ENCODE results near the gene ECSCR.

Gene ECSCR

DNA sequence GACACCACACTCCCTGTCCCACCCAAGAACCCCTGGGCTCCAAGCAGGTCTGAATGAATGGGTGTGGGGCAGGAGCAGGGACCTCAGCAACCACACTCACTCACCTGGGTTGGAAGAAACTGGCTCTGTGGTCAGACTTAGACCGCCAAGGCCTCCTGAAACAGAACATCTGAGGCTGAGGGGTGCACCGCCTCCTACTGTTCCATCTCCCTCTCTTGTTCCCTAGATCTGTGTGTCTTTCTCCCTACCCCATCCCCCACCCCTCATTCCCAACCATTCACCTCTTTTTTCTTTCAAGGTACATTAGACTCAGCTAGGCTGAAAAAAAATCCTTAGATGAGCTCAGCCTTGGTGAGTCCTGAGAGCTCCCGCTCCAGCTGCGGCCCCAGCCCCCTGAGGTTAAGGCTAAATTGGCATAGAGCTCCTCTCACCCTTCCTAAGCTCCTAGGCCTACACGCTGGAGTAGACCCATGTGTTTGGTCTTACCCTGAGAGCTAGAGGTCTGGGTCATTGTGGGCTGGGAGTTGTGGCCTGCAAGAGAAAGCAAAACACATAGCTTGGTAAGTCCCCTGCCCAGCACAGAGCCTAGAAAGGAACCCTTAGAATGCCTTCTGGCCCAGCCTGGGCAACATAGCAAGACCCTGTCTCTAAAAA lies 4.8 kb downstream of the ECSCR start:
- no peak overlapping the region for H3K4me3 ChIP-seq (ENCODE audit: low read depth, low read length)
- TF ChIP-seq, protein P1, sequence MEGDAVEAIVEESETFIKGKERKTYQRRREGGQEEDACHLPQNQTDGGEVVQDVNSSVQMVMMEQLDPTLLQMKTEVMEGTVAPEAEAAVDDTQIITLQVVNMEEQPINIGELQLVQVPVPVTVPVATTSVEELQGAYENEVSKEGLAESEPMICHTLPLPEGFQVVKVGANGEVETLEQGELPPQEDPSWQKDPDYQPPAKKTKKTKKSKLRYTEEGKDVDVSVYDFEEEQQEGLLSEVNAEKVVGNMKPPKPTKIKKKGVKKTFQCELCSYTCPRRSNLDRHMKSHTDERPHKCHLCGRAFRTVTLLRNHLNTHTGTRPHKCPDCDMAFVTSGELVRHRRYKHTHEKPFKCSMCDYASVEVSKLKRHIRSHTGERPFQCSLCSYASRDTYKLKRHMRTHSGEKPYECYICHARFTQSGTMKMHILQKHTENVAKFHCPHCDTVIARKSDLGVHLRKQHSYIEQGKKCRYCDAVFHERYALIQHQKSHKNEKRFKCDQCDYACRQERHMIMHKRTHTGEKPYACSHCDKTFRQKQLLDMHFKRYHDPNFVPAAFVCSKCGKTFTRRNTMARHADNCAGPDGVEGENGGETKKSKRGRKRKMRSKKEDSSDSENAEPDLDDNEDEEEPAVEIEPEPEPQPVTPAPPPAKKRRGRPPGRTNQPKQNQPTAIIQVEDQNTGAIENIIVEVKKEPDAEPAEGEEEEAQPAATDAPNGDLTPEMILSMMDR (IDR thresholded peaks at IDR 0.05; ENCODE audit: control insufficient read depth, extremely low read depth, insufficient read depth): no peak
- no peak for DNase-seq (ENCODE audit: low read depth)

DNA sequence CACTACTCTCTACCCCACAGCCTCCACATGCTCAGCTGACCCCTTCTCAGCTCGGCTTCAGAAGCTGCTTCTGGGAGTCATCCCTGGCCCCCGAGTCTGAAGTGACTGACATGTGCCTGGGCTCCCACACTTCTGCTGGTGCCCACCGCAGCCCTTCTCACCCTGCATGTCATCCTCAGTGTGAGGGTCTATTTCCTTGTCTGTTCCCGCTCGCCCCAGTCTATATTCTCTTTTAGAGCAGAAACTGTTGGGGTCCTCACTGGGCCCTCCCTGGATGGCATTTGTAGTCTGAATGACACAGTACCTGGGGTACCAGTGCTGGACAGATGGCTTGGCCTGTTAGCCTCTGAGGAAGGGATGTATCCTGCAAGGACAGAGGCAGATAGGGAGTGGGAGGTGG lies 5.3 kb downstream of the ECSCR start:
- no peak overlapping the region for H3K4me3 ChIP-seq (ENCODE audit: low read depth, low read length)
- no peak for DNase-seq (ENCODE audit: low read depth)
- TF ChIP-seq, protein P1 (IDR thresholded peaks at IDR 0.05; ENCODE audit: control insufficient read depth, extremely low read depth, insufficient read depth): no peak

DNA sequence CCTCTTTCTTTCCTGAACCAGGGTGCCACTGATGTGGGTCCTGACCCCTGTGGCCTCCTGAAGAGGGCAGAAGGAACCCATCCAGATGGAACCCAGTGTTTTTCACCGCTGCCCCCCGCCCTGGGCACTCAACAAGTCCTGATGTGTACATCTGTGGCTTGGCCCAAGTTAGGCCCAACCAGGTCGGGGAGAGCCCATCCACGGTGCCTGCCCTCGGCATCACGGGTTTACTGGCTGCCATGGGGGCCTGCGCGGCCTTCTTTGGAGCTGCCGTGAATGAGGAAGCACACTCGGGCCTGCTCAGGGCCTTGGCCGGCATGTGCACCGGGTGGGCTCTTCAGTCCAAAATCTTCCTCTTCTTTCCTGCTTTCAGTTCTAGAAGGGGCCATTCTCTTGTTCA lies 5.8 kb downstream of the ECSCR start:
- H3K4me3 ChIP-seq (ENCODE audit: low read depth, low read length): no peak overlapping the region
- TF ChIP-seq, protein P1 (IDR thresholded peaks at IDR 0.05; ENCODE audit: control insufficient read depth, extremely low read depth, insufficient read depth): no peak
- no peak for DNase-seq (ENCODE audit: low read depth)

DNA sequence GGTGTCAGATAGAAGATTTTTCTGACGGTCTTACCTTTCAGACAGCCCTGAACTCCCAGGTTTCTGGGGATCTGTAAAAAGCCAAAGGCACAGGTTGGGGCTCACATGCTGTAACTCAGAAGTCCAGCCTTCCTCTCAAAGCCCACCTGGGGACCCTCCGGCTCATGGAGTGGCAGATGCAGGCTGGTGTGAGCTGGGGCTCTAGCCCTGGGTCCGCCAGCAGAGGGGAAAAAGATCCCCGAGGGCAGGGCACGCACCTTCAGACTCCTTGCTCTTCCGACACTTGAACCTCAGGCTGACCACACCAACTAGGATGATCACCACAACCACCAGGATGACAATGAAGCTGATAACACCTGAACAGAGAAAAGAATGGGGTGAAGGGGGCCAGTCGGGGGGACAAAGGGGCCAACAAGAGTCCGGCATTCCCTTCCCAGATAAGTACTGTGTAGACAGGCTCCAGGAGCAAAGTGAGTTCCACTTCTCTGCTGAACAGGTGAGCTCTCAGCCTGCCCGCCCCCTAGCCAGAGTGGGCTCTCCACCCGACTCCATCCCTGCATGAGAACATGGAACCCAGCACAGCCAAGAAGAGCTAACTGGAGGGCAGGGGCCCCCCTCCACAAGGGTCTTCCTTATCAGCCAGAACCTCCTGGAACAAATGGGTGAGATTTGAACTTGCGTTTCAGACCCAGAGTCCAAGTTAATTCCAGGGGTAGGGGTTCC lies 7.8 kb downstream of the ECSCR start:
- no peak overlapping the region for H3K4me3 ChIP-seq (ENCODE audit: low read depth, low read length)
- DNase-seq (ENCODE audit: low read depth): no peak
- TF ChIP-seq, protein P1 (IDR thresholded peaks at IDR 0.05; ENCODE audit: control insufficient read depth, extremely low read depth, insufficient read depth): no peak

DNA sequence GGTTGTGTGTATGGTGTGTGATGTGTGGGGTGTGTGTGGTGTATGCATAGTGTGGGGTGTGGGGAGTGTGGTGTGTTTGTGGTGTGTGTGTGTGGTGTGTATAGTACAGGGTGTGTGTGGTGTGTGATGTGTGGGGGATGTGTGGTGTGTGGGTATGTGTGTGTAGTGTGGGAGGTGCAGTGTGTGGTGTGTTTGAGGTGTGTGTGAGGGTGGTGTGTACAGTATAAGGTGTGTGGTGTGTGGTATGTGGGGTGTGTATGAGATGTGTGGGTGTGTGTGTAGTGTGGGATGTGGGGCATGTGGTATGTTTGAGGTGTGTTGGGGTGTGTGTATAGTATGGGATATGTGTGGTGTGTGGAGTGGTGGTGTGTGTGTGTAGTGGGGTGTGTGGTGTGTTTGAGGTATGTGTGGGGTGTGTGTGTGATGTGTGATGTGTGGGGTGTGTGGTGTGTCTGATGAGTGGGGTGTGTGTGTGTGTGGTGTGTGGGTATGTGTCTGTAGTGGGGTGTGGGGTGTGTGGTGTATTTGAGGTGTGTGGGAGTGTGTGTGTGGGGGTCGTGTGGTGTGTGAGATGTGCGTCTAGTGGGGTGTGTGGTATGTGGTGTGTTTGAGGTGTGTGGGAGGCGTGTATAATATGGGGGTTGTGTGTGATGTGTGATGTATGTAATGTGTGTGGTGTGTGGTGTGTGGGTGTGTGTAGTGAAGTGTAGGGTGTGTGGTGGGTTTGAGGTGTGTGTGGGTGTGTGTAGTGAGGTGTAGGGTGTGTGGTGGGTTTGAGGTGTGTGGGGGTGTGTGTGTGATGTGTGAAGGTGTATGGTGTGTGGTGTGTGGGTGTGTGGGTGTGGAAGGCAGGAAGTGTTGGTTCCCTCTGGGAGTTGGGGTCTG lies 8.6 kb downstream of the ECSCR start:
- DNase-seq (ENCODE audit: low read depth): no peak
- TF ChIP-seq, protein P1 (IDR thresholded peaks at IDR 0.05; ENCODE audit: control insufficient read depth, extremely low read depth, insufficient read depth): no peak
- no peak overlapping the region for H3K4me3 ChIP-seq (ENCODE audit: low read depth, low read length)

DNA sequence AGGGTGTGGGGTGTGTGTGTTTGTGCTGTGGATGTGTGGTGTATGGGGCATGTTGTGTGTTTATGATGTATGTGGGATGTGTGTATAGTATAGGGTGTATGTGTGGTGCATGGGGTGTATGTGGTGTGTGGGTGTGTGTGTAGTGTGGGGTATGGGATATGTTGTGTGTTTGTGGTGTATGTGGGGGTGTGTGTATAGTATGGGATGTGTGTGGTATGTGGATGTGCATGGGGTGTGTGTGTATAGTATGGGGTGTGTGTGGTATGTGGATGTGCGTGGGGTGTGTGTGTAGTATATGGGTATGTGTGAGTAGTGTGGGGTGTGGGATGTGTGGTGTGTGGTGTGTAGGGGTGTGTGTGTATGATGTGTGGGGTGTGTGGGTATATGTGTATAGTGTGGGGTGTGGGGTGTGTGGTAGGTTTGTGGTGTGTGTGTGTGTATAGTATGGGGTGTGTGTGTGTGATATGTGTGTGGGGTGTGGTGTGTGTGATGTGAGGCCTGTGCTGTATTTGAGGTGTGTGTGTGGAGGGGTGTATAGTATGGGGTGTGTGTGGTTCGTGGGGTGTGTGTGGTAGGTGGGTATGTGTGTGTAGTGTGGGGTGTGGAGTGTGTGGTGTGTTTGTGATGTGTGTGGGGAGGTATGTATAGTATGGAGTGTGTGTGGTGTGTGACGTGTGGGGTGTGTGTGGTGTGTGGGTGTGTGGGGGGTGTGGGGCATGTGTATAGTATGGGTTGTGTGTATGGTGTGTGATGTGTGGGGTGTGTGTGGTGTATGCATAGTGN lies 10.5 kb downstream of the ECSCR start:
- H3K4me3 ChIP-seq (ENCODE audit: low read depth, low read length): no peak overlapping the region
- no peak for DNase-seq (ENCODE audit: low read depth)
- TF ChIP-seq, protein P1 (IDR thresholded peaks at IDR 0.05; ENCODE audit: control insufficient read depth, extremely low read depth, insufficient read depth): no peak

Measured in LNCaP clone FGC (cell line).